HL-60 (cell line): ENCODE data around the gene LY9.

Experiments used
- GABPA ChIP-seq: IDR thresholded peaks from 2 replicates; pipeline ENCODE4 v1.6.1; 2012; ENCODE audit warnings: low read depth
- POLR2AphosphoS5 ChIP-seq: IDR thresholded peaks from 2 replicates; pipeline ENCODE4 v1.6.1; 2012; ENCODE audit warnings: low read depth
- SPI1 ChIP-seq: IDR thresholded peaks from 2 replicates; pipeline ENCODE4 v1.6.1; 2012; ENCODE audit warnings: low read depth, mild to moderate bottlenecking, borderline replicate concordance
- TF ChIP-seq, protein P1 (sequence below): IDR thresholded peaks from one replicate; pipeline ENCODE4 v1.5.1; 2011; ENCODE audit warnings: low read length, control low read depth, inconsistent platforms; ENCODE audit not compliant: insufficient read depth
- TF ChIP-seq, protein P2 (sequence below): IDR thresholded peaks from 2 replicates; pipeline ENCODE4 v1.6.1; 2012; ENCODE audit warnings: low read depth; ENCODE audit not compliant: insufficient replicate concordance

- TF ChIP-seq, protein P1, sequence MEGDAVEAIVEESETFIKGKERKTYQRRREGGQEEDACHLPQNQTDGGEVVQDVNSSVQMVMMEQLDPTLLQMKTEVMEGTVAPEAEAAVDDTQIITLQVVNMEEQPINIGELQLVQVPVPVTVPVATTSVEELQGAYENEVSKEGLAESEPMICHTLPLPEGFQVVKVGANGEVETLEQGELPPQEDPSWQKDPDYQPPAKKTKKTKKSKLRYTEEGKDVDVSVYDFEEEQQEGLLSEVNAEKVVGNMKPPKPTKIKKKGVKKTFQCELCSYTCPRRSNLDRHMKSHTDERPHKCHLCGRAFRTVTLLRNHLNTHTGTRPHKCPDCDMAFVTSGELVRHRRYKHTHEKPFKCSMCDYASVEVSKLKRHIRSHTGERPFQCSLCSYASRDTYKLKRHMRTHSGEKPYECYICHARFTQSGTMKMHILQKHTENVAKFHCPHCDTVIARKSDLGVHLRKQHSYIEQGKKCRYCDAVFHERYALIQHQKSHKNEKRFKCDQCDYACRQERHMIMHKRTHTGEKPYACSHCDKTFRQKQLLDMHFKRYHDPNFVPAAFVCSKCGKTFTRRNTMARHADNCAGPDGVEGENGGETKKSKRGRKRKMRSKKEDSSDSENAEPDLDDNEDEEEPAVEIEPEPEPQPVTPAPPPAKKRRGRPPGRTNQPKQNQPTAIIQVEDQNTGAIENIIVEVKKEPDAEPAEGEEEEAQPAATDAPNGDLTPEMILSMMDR, result no peak
- TF ChIP-seq GABPA, result no peak
- TF ChIP-seq POLR2AphosphoS5, result no peak
- TF ChIP-seq, protein P2, sequence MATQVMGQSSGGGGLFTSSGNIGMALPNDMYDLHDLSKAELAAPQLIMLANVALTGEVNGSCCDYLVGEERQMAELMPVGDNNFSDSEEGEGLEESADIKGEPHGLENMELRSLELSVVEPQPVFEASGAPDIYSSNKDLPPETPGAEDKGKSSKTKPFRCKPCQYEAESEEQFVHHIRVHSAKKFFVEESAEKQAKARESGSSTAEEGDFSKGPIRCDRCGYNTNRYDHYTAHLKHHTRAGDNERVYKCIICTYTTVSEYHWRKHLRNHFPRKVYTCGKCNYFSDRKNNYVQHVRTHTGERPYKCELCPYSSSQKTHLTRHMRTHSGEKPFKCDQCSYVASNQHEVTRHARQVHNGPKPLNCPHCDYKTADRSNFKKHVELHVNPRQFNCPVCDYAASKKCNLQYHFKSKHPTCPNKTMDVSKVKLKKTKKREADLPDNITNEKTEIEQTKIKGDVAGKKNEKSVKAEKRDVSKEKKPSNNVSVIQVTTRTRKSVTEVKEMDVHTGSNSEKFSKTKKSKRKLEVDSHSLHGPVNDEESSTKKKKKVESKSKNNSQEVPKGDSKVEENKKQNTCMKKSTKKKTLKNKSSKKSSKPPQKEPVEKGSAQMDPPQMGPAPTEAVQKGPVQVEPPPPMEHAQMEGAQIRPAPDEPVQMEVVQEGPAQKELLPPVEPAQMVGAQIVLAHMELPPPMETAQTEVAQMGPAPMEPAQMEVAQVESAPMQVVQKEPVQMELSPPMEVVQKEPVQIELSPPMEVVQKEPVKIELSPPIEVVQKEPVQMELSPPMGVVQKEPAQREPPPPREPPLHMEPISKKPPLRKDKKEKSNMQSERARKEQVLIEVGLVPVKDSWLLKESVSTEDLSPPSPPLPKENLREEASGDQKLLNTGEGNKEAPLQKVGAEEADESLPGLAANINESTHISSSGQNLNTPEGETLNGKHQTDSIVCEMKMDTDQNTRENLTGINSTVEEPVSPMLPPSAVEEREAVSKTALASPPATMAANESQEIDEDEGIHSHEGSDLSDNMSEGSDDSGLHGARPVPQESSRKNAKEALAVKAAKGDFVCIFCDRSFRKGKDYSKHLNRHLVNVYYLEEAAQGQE, result no peak
- no peak for TF ChIP-seq SPI1
Measured at GRCh38 chr1:160797271-160797709, 1.3 kb downstream of the LY9 start.
